ENCODE measurements around the gene PTGES2.

DNA sequence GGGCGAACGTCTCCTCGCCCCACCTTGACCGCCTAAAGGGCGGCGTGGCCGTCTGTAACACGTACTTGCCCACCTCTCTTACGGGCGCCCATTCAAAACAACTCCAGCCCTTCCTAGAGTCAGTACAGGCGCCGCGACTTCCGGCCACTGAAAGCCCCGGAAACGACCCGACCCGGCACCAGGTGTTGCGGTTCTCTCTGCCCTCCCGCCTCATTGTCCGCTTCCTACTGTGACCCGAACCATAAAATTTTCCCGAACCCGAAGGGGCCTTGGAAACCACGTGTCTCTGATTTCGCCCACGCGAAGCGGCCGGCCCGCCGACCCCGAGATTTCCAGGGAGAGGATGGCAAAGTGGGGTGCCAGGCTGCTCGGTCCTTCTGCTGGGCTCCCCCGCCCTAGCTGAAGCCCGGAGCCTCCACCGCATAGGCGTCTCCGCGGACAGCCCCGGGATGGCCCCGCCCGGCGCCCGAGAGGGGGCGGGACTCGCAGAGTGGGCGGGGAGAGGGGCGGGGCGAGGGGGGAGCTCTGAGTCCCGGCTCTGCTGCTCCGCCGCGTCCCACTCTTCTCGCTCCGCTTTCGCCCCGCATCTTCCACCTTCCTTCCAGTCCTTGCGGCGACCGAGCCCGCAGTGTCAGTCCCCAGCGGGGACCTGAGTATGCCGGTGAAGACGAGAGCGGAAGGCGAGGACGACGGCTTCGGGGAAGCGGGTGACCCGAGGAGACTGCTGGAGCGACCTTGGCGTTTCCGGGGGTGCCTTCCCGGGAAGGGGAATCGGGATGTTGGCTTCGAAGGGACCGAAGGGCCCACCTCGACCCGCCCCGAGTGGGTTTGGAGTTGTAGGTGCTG is 684 bp upstream of the PTGES2 start:
- TF ChIP-seq ZNF335 (CRISPR knock-in tag; IDR thresholded peaks at IDR 0.05) (peak; percentile 99), CTCF (CRISPR knock-in tag; IDR thresholded peaks at IDR 0.05) (no peak), ZNF160 (CRISPR knock-in tag; IDR thresholded peaks at IDR 0.05) (peak; percentile 37; the same call in 1 of the 2 replicates), ZNF296 (CRISPR knock-in tag; conservative IDR thresholded peaks at IDR 0.05) (no peak; the same call in 1 of the 2 replicates), BRCA1 (CRISPR knock-in tag; IDR thresholded peaks at IDR 0.05) (no peak)
